22Rv1 (cell line): ENCODE data around the gene IGSF6.
"Not testable (repeated sequence)": the region's sequence is repeated elsewhere in the genome, so short reads cannot be mapped to it uniquely, and the experiment has no call there.

Experiments used
- H3K27ac ChIP-seq: fragments of 450-650 bp; 2 replicates; pipeline ENCODE4 v1.5.1; 2017
- ZFX ChIP-seq: fragments of 450-650 bp; IDR thresholded peaks from 2 replicates; pipeline ENCODE4 v1.6.1; 2017; ENCODE audit warnings: antibody characterized with exemption, borderline replicate concordance
- TF ChIP-seq, protein P1 (sequence below): fragments of 450-650 bp; IDR thresholded peaks from 2 replicates; pipeline ENCODE4 v1.5.1; 2017; ENCODE audit warnings: mild to moderate bottlenecking

IGSF6 gene, protein sequence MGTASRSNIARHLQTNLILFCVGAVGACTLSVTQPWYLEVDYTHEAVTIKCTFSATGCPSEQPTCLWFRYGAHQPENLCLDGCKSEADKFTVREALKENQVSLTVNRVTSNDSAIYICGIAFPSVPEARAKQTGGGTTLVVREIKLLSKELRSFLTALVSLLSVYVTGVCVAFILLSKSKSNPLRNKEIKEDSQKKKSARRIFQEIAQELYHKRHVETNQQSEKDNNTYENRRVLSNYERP

DNA sequence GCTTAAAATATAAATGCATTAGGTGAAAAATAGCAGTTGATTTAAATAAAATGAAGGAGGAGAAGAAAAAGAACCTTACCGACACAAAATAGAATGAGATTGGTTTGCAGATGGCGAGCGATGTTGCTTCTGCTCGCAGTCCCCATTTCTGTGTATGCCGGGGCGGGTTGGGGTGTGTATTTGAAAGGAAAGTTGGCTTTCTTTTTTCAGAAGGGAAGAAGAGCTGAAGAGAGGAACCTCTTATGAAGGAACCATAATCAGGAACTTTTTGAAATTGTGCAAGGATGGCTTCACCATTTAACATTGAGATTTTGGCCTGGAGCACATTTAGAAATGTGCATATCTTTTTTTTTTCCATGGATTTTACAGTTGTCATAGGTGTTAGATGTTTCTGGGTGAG lies at the start of gene IGSF6:
Gene IGSF6 (minus strand): TSS at position 156 of the 400 bp plus-strand sequence. CDS start 10 bp downstream, at position 146.
- no peak within 1 kb of the TSS for H3K27ac ChIP-seq
- no peak for TF ChIP-seq ZFX
- TF ChIP-seq, protein P1, sequence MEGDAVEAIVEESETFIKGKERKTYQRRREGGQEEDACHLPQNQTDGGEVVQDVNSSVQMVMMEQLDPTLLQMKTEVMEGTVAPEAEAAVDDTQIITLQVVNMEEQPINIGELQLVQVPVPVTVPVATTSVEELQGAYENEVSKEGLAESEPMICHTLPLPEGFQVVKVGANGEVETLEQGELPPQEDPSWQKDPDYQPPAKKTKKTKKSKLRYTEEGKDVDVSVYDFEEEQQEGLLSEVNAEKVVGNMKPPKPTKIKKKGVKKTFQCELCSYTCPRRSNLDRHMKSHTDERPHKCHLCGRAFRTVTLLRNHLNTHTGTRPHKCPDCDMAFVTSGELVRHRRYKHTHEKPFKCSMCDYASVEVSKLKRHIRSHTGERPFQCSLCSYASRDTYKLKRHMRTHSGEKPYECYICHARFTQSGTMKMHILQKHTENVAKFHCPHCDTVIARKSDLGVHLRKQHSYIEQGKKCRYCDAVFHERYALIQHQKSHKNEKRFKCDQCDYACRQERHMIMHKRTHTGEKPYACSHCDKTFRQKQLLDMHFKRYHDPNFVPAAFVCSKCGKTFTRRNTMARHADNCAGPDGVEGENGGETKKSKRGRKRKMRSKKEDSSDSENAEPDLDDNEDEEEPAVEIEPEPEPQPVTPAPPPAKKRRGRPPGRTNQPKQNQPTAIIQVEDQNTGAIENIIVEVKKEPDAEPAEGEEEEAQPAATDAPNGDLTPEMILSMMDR: no peak

DNA sequence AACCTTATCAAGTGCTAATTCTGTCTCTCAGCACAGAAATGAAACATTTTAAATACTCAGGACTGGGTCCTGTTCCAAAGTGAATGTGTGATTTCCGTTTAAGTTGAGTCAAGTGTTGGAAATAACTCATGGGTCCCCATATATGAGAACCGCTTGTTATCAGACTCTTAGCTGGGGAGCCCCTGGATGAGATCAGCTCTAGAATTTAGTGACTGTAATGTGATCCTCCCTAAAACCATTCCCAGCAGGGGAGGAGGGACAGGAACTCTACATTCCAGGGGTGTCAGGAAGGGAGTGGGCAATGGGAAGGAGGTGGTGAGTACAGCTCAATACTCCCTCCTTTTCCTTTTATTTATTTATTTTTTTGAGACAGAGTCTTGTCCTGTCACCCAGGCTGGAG lies 48.9 kb upstream of the IGSF6 start:
- H3K27ac ChIP-seq: no peak overlapping the region
- TF ChIP-seq, protein P1: no peak
- no peak for TF ChIP-seq ZFX

DNA sequence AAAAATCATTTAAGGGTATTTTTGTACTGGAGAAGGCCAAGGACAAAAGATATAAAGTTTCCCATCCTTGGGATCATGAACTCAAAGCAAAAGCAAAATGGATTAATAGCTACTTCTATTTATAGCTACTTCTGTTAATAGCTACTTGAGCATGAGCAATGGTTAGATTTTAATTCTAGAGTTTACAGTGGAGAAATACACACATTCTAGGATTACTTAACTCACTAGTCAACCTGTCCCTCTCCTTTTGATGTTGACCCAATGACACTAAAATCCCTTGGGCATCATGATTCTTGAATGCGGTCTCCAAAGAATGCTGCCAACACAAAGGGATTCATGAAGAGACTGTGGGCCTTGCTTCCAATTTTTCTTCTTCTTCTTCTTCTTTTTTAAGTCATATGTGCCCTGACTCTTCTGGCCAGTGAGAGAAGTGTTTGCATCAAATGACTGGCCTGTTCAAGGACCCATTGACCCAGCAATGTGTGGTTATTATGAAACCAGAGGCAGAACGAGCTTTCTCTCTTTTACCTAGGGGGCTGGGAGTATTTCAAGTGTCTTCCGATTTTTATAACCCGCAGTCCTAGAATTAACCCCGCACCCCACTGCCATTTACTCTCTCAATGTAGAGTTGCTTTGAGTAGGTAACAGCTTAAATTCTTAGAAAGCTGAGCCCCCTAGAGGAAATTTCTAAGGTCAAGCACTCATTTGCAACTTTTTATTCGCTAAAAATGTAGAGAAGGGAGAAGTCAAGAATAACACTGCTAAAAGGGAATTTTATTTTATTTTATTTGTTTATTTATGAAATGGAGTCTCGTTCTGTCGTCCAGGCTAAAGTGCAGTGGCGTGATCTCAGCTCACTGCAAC lies 46.0 kb upstream of the IGSF6 start:
- no peak for TF ChIP-seq ZFX
- TF ChIP-seq, protein P1: no peak
- H3K27ac ChIP-seq: no peak overlapping the region

DNA sequence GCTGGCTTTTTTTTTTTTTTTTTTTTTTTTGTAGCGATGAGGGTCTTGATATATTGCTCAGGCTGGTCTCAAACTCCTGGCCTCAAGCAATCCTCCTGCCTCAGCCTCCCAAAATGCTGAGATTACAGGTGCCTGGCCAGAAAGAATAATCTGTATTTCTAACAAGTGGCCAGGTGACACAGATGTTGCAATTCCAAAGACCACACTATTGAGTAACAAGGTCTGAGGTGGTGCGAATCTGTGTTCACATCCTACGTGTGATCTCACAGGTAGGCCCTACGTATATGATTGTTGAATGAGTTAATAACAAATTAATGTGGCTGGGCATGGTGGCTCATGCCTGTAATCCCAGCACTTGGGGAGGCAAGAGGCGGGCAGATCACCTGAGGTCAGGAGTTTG lies 44.6 kb upstream of the IGSF6 start:
- no peak overlapping the region for H3K27ac ChIP-seq
- no peak for TF ChIP-seq ZFX
- TF ChIP-seq, protein P1: no peak

DNA sequence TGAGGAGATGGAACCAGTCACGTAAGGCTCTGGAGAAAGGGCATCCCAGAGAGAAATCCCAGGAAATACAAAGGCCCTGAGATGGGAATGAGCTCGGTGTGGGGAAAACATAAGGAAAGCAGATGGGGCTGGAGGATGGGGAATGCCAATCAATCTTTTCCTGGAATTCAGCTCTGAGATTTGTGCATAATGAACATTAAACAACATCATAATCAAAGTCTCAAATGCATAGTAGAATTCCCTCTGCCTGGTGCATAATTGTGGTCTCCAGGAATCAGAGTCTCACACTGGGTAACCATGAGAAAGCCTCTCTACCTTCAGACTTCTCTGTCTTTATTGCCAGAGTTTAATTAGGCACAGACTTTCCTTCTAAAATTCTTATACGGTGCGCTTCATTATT lies 42.2 kb upstream of the IGSF6 start:
- no peak overlapping the region for H3K27ac ChIP-seq
- TF ChIP-seq ZFX: no peak
- TF ChIP-seq, protein P1: no peak

DNA sequence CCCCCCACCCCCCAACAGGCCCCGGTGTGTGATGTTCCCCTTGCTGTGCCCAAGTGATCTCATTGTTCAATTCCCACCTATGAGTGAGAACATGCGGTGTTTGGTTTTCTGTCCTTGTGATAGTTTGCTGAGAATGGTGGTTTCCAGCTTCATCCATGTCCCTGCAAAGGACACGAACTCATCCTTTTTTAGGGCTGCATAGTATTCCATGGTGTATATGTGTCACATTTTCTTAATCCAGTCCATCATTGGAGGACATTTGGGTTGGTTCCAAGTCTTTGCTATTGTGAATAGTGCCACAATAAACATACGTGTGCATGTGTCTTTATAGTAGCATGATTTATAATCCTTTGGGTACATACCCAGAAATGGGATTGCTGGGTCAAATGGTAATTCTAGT lies 38.6 kb upstream of the IGSF6 start:
- not testable (repeated sequence) for H3K27ac ChIP-seq

DNA sequence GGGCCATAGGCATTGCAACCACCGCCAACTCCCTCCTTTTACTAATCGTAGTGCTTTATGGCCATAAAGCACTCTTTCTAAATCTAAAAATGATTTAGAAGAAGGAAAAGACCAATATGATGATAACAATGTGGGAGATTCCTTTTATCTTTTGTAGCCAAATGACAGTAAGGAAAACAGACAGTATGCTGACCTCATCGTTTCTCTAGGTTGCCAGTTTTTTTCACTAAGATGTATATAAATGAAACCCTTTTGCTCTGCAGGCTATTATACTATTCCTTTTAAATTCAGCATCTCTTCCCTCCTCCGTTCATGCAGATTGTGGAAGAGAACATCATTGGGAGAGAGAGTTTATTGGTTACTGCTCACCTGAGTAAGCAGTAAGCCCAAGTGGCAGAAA lies 36.7 kb upstream of the IGSF6 start:
- no peak overlapping the region for H3K27ac ChIP-seq
- no peak for TF ChIP-seq ZFX
- TF ChIP-seq, protein P1: no peak
